HFF-Myc (cell line): ENCODE measurements around the gene PRDM16.

Source experiments
- DNase-seq: peaks from one replicate; pipeline ENCODE4 v3.0.0-alpha.2; 2011; ENCODE audit warnings: low read depth; ENCODE audit errors: extremely low read depth
- H3K4me3 ChIP-seq: replicated peaks from 2 replicates; pipeline ENCODE4 v1.5.1; 2011; ENCODE audit warnings: low read depth, mild to moderate bottlenecking, control low read depth, low read length
- CTCF ChIP-seq: IDR thresholded peaks from 2 replicates; pipeline ENCODE4 v1.5.1; 2012; ENCODE audit warnings: mild to moderate bottlenecking, low read depth, low read length, control low read depth; ENCODE audit errors: missing control alignments

The PRDM16 gene

GRCh38 chr1:3433596-3434320 lies 364.8 kb downstream of the PRDM16 start:
- no peak overlapping the region for H3K4me3 ChIP-seq
- TF ChIP-seq CTCF = no peak

DNA sequence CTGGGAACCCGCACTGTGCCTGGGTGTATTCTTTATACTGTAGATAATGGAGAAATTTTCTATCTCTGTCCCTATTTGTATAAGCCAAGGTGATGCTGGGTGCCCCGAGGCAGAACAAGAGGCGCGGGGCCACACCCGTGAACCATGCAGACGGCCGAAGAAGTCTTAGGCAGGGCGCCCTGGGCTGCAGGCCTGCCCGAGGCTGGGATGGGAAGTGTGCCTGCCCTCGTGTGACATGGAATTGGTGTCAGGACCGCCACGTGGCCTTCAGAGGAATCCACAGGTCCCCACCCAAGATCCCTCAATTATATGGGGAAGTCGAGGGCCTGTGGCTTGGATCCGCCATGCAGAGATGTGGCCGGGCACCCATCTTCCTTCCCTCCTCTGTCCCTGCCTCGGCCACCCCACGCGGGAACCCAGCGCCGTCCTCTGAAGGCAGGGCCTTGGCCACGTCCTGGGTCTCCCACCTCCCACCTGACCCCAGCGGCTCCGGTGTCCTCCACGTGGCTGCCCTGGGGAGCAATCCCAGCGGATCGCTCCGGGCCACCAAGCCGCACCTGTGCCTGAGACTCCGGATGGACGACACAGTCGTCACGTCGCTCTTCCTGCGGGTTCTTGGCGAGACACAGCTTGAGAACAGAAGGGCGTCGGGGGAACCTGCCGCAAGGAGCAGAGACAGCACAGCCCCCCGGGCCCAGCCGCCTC lies 365.6 kb downstream of the PRDM16 start:
- no peak overlapping the region for H3K4me3 ChIP-seq
- no peak for TF ChIP-seq CTCF

More at GRCh38 chr1:3433596-3434320, 364.8 kb downstream of the PRDM16 start:
- DNase-seq = no peak

DNA sequence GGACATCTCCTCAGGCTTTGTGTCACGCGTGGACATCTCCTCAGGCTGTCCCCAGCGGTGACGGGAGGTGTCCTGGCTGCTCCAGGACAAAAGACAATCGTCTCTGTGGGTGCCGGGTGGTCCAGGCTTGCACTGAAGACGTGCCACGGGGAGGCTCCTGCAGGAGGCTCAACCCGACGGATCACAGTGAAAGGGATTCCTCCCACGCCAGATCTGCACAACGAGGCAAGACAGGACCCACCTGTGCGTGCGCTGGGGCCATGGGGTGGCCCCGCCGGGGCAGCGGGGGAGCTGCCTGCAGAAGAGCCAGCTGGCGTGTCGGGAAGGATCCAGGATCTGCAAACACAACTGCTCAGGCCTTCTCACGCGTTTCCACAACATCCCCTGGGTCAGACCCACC lies 366.7 kb downstream of the PRDM16 start:
- H3K4me3 ChIP-seq = no peak overlapping the region
- no peak for DNase-seq
- no peak for TF ChIP-seq CTCF

More for the DNA sequence above, 365.6 kb downstream of the PRDM16 start:
- DNase-seq = no peak

- no peak for TF ChIP-seq CTCF
- no peak overlapping the region for H3K4me3 ChIP-seq
- no peak for DNase-seq
These were observed 367.4 kb downstream of the PRDM16 start for GRCh38 chr1:3436451-3436850.

DNA sequence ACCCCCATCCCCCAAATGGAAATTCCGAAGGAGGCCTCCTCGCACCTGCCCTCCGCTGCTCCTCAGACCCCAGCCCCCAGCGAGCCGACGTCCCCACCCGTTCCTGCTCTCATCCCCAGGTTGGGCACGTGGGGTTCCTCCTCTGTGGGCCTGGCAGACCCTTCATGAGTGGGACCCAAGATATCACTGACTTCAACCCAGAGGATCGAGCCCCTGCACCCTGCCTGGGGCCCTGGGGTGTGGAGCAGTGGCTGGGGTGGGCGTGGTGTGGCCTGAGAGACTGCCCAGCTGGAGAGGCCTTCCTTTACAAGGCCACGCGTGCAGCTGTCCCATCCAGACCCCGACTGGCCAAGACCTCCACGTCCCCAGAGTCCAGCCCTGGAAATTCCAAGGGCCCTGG lies 367.9 kb downstream of the PRDM16 start:
- no peak for DNase-seq
- TF ChIP-seq CTCF = no peak
- no peak overlapping the region for H3K4me3 ChIP-seq

DNA sequence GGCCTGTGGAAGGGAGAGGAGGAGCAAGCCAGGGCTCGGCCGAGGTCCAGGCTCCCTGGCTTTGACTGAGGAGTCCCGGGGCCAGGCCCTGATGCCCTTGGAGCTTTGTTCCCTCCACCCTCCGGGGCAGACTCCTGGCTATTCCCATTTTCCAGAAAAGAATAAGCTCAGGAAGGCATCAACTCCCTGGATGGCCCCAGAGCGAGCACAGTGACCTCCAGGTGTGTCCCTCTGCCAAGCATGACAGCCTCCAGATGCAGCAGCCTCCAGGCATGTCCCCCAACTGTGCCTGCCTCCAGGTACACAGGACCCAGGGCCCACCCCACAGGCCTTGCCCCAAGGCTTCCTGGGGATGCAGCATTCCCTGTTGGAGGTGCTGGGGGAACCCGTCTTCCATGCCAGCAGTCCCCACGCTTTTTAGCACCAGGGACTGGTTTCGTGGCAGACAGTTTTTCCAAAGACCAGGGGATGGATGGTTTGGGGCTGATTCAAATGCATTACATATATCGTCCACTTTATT lies 369.7 kb downstream of the PRDM16 start:
- TF ChIP-seq CTCF = no peak
- no peak overlapping the region for H3K4me3 ChIP-seq
- no peak for DNase-seq
